A673 (cell line): Measurements from ENCODE around the gene RASA2. TPM values are rescaled to one million over a fixed set of nuclear protein-coding genes. Genes with fewer than 3 reads are reported as not detected.
"Not testable (repeated sequence)": the region's sequence is repeated elsewhere in the genome, so short reads cannot be mapped to it uniquely, and the experiment has no call there.

ENCODE experiments used
- BruUV-seq: library from RNA; stranded (reverse); fragments of 400-500 nt; replicated peaks from 2 replicates; lab custom pipeline; 2021; lab: Mats Ljungman, UMichigan
- CTCF ChIA-PET: fragments of 300-600 bp; sonication (Branson Sonifier 250); formaldehyde crosslinking; loops from one replicate; lab custom pipeline; 2022; ENCODE audit warnings: antibody characterized with exemption; lab: Charles Lee
- POLR2A ChIA-PET: fragments of 300-600 bp; sonication (Branson Sonifier 250); formaldehyde crosslinking; loops from one replicate; lab custom pipeline; 2022; ENCODE audit warnings: antibody characterized with exemption; ENCODE audit not compliant: low non-redundant PET; lab: Charles Lee
- DNase-seq: peaks from one replicate; pipeline ENCODE4 v3.0.0-alpha.2; 2015; ENCODE audit warnings: low spot score
- H3K27ac ChIP-seq: fragments of 200-600 bp; sonication (generic); 2 replicates; pipeline ENCODE4 v1.5.1; 2016; ENCODE audit warnings: mixed run types, low read depth, mild to moderate bottlenecking, mixed read lengths, antibody characterized with exemption, low read length; ENCODE audit not compliant: poor library complexity, severe bottlenecking
- H3K27me3 ChIP-seq: fragments of 200-600 bp; sonication (generic); replicated peaks from 2 replicates; pipeline ENCODE4 v1.6.1; 2017; ENCODE audit warnings: mixed run types, low read depth, mild to moderate bottlenecking, mixed read lengths, antibody characterized with exemption, low read length; ENCODE audit not compliant: insufficient read depth, poor library complexity
- H3K36me3 ChIP-seq: fragments of 200-600 bp; sonication (generic); 2 replicates; pipeline ENCODE4 v1.6.1; 2016; ENCODE audit warnings: mixed run types, mild to moderate bottlenecking, mixed read lengths, antibody characterized with exemption, low read length; ENCODE audit not compliant: insufficient read depth, poor library complexity, severe bottlenecking
- H3K4me1 ChIP-seq: fragments of 200-600 bp; sonication (generic); 2 replicates; pipeline ENCODE4 v1.6.1; 2017; ENCODE audit warnings: mixed run types, mild to moderate bottlenecking, mixed read lengths, antibody characterized with exemption, low read length; ENCODE audit not compliant: insufficient read depth, poor library complexity, severe bottlenecking
- H3K4me3 ChIP-seq: fragments of 200-600 bp; sonication (generic); 2 replicates; pipeline ENCODE4 v1.5.1; 2016; ENCODE audit warnings: low read depth, mixed run types, mild to moderate bottlenecking, mixed read lengths, low read length; ENCODE audit not compliant: poor library complexity, severe bottlenecking
- H3K9me3 ChIP-seq: fragments of 200-600 bp; sonication (generic); 2 replicates; pipeline ENCODE4 v1.6.1; 2016; ENCODE audit warnings: mixed run types, low read depth, mild to moderate bottlenecking, mixed read lengths, antibody characterized with exemption, low read length; ENCODE audit not compliant: poor library complexity, severe bottlenecking
- CTCF ChIP-seq: fragments of 300-800, 200-600 bp; sonication (generic); conservative IDR thresholded peaks from 2 replicates; pipeline ENCODE4 v1.5.1; 2017; ENCODE audit warnings: low read depth, mild to moderate bottlenecking, antibody characterized with exemption, low read length, moderate library complexity, mixed read lengths
- EZH2 ChIP-seq: fragments of 200-600 bp; sonication (generic); IDR thresholded peaks from 2 replicates; pipeline ENCODE4 v1.6.1; 2017; ENCODE audit warnings: borderline replicate concordance, low read depth, mild to moderate bottlenecking, mixed read lengths, antibody characterized with exemption, low read length; ENCODE audit not compliant: poor library complexity, severe bottlenecking
- intact Hi-C: fragments of 100-400 bp; cut with micrococcal nuclease; formaldehyde crosslinking; loops from one replicate; pipeline ENCODE4 v1.10.0; 2022; ENCODE audit not compliant: unreplicated experiment
- total RNA-seq: library from RNA; stranded (reverse); gene quantifications from 2 replicates; pipeline ENCODE4 v1.2.3, GENCODE V29; 2021

RASA2 gene
- total RNA-seq, 1 experiment from 2014 or later, result 17.1 TPM

GRCh38 chr3:141625506-141625905, 138.7 kb downstream of the RASA2 start:
- H3K9me3 ChIP-seq, result peaks cover 2% of the 10 kb centered on the region
- intact Hi-C loops, result no loop called here
- no peak overlapping the region for H3K4me3 ChIP-seq
- BruUV-seq, result no TSS peak
- POLR2A ChIA-PET, result no interaction called here
- no peaks in the 10 kb centered on the region for H3K36me3 ChIP-seq
- DNase-seq, result no peak
- CTCF ChIA-PET, result no interaction called here
- TF ChIP-seq CTCF (no peak), EZH2 (no peak)
- H3K27ac ChIP-seq, result no peak overlapping the region
- no peaks in the 10 kb centered on the region for H3K27me3 ChIP-seq
- H3K4me1 ChIP-seq, result no peaks in the 10 kb centered on the region

GRCh38 chr3:141628334-141628733, 141.5 kb downstream of the RASA2 start:
- CTCF ChIA-PET, result interaction anchor here (0.6 kb wide), 1 partner anchor 11 kb away, joined by 3 read pairs; no protein-coding TSS in a partner anchor
- H3K4me3 ChIP-seq, H3K9me3 ChIP-seq, POLR2A ChIA-PET, BruUV-seq, H3K27ac ChIP-seq, H3K27me3 ChIP-seq, H3K36me3 ChIP-seq, intact Hi-C loops, DNase-seq, H3K4me1 ChIP-seq: not testable (repeated sequence)

GRCh38 chr3:141628868-141629441, 142.1 kb downstream of the RASA2 start:
- POLR2A ChIA-PET, H3K27ac ChIP-seq, H3K4me1 ChIP-seq, H3K27me3 ChIP-seq, BruUV-seq, CTCF ChIA-PET, H3K36me3 ChIP-seq, DNase-seq, intact Hi-C loops, H3K4me3 ChIP-seq, H3K9me3 ChIP-seq: not testable (repeated sequence)

GRCh38 chr3:141629976-141630375, 143.1 kb downstream of the RASA2 start:
- ChIA-PET POLR2A (no interaction called here), CTCF (no interaction called here)
- Histone ChIP-seq H3K9me3 (peaks cover 2% of the 10 kb centered on the region), H3K27me3 (no peaks in the 10 kb centered on the region), H3K4me3 (no peak overlapping the region), H3K36me3 (no peaks in the 10 kb centered on the region), H3K27ac (no peak overlapping the region), H3K4me1 (no peaks in the 10 kb centered on the region)
- BruUV-seq, result no TSS peak
- no peak for TF ChIP-seq CTCF
- TF ChIP-seq EZH2, result no peak
- no peak for DNase-seq
- intact Hi-C loops, result no loop called here
